Activated naive CD4-positive, alpha-beta T cell treated with anti-CD3 and anti-CD28 coated beads, Interleukin-2, amount 50 U/mL, for 24 hours (primary cell): ENCODE data around the gene TIMP4.

Experiments
- H3K27ac Mint-ChIP-seq: one replicate; pipeline ENCODE4 v1.8.0; 2021; ENCODE audit warnings: mild to moderate bottlenecking, mixed read lengths
- H3K27me3 Mint-ChIP-seq: one replicate; pipeline ENCODE4 v1.8.0; 2021; ENCODE audit warnings: mixed read lengths
- H3K36me3 Mint-ChIP-seq: one replicate; pipeline ENCODE4 v1.8.0; 2021; ENCODE audit warnings: mixed read lengths
- H3K4me1 Mint-ChIP-seq: one replicate; pipeline ENCODE4 v1.8.0; 2021; ENCODE audit warnings: mixed read lengths
- H3K4me3 Mint-ChIP-seq: one replicate; pipeline ENCODE4 v1.8.0; 2021; ENCODE audit warnings: mild to moderate bottlenecking, mixed read lengths
- H3K9me3 Mint-ChIP-seq: one replicate; pipeline ENCODE4 v1.8.0; 2021; ENCODE audit warnings: mixed read lengths

The TIMP4 gene

DNA sequence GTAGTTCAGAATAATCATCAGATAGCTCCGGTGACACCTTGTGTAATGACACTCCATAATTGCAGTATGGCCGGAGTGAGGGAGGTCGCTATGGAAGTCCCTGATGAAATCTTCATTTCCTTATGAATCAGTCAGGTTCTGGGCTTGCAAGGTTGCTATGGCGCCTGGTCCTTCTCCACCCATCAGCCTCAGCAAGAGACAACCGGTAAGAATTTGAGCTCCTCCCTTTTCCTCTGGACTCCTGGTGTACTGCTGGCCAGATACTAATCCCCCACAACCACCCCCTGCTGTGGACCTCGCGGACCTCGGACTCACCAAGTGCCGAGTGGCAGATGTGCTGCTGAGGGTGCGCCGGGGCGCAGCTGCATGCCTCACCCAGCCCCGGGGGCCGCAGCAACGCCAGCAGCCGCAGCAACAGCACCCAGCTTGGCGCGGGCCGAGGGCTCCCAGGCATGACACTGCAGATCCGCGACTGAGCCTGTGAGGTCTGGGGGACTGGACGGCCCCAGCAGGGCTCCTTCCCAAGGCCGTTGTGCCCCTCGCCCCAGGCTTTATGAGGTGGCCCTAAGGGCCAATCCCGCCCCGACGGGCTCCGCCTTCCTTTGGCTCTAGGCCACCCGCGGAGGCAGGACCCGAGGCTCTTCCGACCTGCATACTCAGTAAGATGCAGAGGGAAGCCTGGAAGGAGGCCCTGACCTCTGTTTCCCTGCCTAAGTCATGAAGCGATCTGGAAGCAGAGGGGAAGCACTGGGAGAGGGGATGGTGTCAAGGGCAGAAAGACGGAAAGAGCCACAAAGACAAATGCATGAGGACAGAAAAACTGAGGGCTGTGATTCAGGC lies at the start of gene TIMP4:
TSS of gene TIMP4 (minus strand) at position 526 of the 840 bp plus-strand sequence. CDS start at position 454, 72 bp downstream.
- peaks cover 9% of the 10 kb centered on the region for H3K27me3 Mint-ChIP-seq
- H3K4me1 Mint-ChIP-seq = peaks cover 4% of the 10 kb centered on the region
- no peaks in the 10 kb centered on the region for H3K9me3 Mint-ChIP-seq
- no peak within 1 kb of the TSS for H3K27ac Mint-ChIP-seq
- no peak within 1 kb of the TSS for H3K4me3 Mint-ChIP-seq
- no peaks in the 10 kb centered on the region for H3K36me3 Mint-ChIP-seq

DNA sequence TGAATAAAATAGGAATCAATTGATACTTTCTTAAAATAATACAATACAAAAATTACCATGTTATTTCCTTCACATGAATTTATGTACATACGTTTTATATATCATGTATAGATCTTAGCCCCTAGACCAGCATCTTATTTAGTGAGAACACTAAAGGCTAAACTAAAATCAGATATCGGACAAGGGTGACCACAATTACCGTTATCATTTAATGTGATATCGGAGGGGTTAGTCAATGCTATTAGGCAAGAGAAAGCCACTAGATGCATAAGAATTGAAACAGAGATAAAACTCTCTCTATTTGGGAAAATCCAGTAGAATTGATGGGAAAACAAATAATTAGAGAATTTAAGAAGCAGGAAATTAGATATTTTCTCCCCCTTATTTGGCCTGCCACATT lies 46.5 kb upstream of the TIMP4 start:
- no peak overlapping the region for H3K4me3 Mint-ChIP-seq
- H3K4me1 Mint-ChIP-seq = no peaks in the 10 kb centered on the region
- H3K9me3 Mint-ChIP-seq = peaks cover 4% of the 10 kb centered on the region
- no peaks in the 10 kb centered on the region for H3K36me3 Mint-ChIP-seq
- no peak overlapping the region for H3K27ac Mint-ChIP-seq
- peaks cover 5% of the 10 kb centered on the region for H3K27me3 Mint-ChIP-seq

DNA sequence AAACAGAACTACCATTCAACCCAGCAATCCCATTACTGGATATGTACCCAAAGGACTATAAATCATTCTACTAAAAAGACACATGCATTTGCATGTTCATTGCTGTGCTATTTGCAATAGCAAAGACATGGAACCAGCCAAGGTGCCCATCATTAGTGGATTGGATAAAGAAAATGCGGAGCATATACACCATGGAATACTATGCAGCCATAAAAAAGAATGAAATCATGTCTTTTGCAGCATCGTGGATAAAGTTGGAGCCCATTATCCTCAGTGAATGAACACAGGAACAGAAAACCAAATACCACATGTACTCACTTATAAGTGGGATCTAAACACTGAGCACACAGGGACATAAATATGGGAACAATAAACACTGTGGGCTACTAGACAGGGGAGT lies 43.1 kb upstream of the TIMP4 start:
- H3K27me3 Mint-ChIP-seq = peaks cover 2% of the 10 kb centered on the region
- no peak overlapping the region for H3K4me3 Mint-ChIP-seq
- H3K9me3 Mint-ChIP-seq = no peaks in the 10 kb centered on the region
- no peaks in the 10 kb centered on the region for H3K4me1 Mint-ChIP-seq
- no peak overlapping the region for H3K27ac Mint-ChIP-seq
- H3K36me3 Mint-ChIP-seq = no peaks in the 10 kb centered on the region

DNA sequence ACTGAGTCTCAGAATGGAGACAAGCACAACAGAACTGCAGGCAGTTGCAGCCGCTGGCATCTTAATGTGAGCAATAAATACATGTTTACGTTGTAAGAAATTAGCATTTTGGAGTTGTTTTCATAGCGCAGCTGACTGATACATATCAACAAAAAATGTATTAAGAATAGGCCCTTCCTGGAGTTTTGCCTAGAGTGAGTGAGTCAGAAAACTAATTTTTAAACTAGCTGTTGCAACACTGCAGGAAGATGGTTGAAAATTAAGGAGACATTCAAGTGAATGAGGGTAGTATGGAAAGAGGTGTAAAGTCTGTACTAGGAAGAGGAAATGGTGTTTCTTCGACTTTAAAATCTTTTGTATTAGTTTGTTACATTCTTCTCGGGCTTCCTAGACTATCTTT lies 39.6 kb upstream of the TIMP4 start:
- Mint-ChIP-seq H3K36me3 (no peaks in the 10 kb centered on the region), H3K4me1 (peaks cover 12% of the 10 kb centered on the region), H3K9me3 (no peaks in the 10 kb centered on the region), H3K27ac (no peak overlapping the region), H3K4me3 (no peak overlapping the region), H3K27me3 (peaks cover 2% of the 10 kb centered on the region)

DNA sequence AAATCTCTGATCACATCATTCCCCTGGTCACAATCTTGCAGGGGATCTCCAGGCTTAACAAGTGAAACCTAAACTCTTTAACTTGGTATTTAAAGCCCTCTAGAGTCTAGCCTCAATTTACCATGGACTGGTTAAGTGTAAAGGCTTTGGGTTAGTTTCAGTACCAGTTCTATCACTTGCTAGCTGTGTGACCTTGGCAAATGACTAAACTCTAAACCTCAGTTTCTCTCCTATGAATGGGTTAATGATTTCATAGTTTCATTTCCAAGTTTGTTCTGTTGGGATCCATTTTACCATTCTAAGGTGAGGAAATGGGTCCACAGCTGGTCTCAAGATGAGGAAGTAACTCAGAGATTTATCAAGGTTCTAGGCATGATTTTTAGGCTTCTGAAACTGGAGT lies 38.8 kb upstream of the TIMP4 start:
- no peak overlapping the region for H3K27ac Mint-ChIP-seq

DNA sequence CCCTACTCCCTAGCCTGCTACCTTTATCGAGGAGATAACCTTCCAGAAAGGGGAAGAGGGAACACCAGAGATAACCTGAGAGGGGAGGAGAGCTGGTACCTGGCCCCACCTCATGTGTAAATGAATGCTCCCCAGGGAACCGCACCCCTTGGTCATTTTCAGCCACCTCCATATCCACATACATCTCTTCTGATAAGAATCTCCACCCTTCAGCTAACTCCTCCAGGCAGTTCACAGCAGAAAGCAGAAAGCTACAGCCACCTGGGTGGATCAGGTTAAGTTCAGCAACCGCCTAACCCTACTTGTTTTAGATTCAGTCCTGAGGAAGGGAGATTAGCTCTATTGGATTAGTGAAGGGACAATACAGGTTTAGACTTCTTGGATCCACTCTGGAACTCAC lies 38.0 kb upstream of the TIMP4 start:
- Mint-ChIP-seq H3K4me3 (no peak overlapping the region), H3K27ac (no peak overlapping the region), H3K4me1 (peaks cover 12% of the 10 kb centered on the region), H3K27me3 (peaks cover 2% of the 10 kb centered on the region), H3K9me3 (no peaks in the 10 kb centered on the region), H3K36me3 (no peaks in the 10 kb centered on the region)

More for the DNA sequence above, 38.8 kb upstream of the TIMP4 start:
- no peaks in the 10 kb centered on the region for H3K9me3 Mint-ChIP-seq
- peaks cover 12% of the 10 kb centered on the region for H3K4me1 Mint-ChIP-seq
- no peaks in the 10 kb centered on the region for H3K36me3 Mint-ChIP-seq
- H3K4me3 Mint-ChIP-seq = no peak overlapping the region
- peaks cover 2% of the 10 kb centered on the region for H3K27me3 Mint-ChIP-seq

DNA sequence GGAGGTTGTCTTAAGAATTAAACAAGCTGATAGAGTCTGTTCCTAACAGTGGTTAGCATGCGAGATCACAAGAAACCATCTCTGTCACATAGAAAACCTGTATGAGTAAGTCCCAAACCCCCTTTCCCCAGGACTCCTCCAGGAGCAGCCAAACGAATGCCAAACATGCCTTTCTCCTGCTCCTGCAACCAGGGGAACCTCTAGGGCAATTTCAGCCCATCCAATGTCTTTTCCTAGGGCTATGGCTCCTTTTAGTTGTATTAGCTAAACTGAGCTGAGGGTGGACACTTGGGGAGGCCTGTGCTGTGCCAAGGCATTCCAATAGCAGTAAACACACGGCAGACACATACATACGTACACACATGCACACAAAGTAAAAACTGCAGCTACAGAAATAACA lies 36.5 kb upstream of the TIMP4 start:
- peaks cover 12% of the 10 kb centered on the region for H3K4me1 Mint-ChIP-seq
- H3K4me3 Mint-ChIP-seq = no peak overlapping the region
- H3K9me3 Mint-ChIP-seq = no peaks in the 10 kb centered on the region
- H3K36me3 Mint-ChIP-seq = no peaks in the 10 kb centered on the region
- H3K27me3 Mint-ChIP-seq = peaks cover 2% of the 10 kb centered on the region
- no peak overlapping the region for H3K27ac Mint-ChIP-seq

DNA sequence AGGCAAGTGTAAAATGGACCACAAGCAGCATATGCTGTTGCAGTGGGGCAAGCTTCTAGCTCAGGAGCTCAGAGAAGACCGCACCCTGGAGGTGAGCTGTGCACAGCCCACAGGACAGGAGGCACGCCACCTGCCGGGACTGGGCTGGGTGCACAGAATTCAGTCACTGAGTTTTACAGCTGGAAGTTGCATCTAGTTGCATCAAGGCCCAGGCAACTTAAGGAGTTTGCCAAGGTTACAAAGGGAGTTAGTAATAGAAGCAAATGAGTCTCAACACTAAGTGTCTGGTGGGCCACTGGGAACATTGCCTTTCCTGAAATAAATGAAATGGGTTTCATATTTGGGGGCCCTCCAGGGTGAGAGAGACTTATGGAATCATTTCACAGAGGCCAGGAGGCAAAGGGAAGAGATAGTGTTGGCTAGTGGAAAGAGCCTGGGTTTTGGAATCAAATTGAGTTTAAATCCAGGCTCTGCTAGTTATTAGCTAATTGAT lies 36.0 kb upstream of the TIMP4 start:
- H3K9me3 Mint-ChIP-seq = no peaks in the 10 kb centered on the region
- peak overlapping the region; percentile 53 for H3K27ac Mint-ChIP-seq
- H3K4me3 Mint-ChIP-seq = no peak overlapping the region
- peaks cover 12% of the 10 kb centered on the region for H3K4me1 Mint-ChIP-seq
- peaks cover 2% of the 10 kb centered on the region for H3K27me3 Mint-ChIP-seq
- H3K36me3 Mint-ChIP-seq = no peaks in the 10 kb centered on the region

DNA sequence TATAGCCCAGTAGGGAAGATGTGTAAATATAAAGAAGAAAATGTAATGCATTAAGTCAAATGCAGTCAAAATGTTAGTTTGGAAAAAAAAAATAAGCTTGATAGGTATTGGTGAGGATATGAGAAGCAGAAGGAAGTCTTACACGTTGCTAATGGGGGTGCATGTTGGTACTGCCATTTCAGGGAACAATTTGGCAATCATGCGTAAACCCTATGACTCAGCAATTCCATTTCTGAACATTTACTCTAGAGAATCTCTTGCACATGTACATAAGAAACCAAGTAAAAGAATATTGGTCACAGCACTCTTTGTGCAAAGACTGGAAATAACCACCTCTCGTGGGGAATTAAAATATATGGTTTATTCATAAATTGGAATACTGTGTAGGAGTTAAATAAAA lies 35.5 kb upstream of the TIMP4 start:
- no peaks in the 10 kb centered on the region for H3K9me3 Mint-ChIP-seq
- peaks cover 12% of the 10 kb centered on the region for H3K4me1 Mint-ChIP-seq
- no peak overlapping the region for H3K4me3 Mint-ChIP-seq
- peak overlapping the region; percentile 53 for H3K27ac Mint-ChIP-seq
- no peaks in the 10 kb centered on the region for H3K36me3 Mint-ChIP-seq
- H3K27me3 Mint-ChIP-seq = peaks cover 1% of the 10 kb centered on the region

DNA sequence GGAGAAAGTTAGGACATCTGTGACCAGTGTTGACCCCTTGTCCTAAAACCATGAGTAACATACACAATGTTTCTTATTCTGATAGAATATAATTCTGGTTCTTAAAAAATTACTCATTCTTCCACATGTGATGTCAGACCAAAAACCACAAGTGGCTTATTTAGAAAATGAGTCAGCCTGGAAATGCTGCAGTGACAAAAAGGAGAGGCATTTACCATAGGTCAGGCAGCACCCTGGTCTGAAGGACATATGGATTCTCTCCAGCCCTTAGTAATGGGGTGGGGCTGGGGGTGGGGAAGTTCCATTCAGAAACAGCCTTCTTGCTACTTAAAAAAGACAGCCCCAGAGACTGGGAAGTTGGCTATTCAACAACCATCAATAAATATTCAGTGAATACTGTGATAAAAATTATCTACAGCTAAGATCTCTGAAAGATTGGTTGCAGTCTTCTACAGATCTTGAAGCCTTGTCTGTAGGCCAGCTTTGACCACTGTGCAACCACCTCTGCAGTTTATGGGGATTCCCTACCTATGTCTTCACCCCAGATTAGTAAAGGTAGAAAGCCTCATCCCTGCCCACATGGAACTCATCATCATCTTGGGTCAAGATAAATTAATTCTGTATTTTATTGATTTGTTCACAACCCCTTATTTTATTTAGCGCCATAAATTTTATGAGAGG lies 34.9 kb upstream of the TIMP4 start:
- H3K4me1 Mint-ChIP-seq = peaks cover 12% of the 10 kb centered on the region
- H3K9me3 Mint-ChIP-seq = no peaks in the 10 kb centered on the region
- no peak overlapping the region for H3K4me3 Mint-ChIP-seq
- peak overlapping the region; percentile 53 for H3K27ac Mint-ChIP-seq
- H3K27me3 Mint-ChIP-seq = no peaks in the 10 kb centered on the region
- H3K36me3 Mint-ChIP-seq = no peaks in the 10 kb centered on the region

DNA sequence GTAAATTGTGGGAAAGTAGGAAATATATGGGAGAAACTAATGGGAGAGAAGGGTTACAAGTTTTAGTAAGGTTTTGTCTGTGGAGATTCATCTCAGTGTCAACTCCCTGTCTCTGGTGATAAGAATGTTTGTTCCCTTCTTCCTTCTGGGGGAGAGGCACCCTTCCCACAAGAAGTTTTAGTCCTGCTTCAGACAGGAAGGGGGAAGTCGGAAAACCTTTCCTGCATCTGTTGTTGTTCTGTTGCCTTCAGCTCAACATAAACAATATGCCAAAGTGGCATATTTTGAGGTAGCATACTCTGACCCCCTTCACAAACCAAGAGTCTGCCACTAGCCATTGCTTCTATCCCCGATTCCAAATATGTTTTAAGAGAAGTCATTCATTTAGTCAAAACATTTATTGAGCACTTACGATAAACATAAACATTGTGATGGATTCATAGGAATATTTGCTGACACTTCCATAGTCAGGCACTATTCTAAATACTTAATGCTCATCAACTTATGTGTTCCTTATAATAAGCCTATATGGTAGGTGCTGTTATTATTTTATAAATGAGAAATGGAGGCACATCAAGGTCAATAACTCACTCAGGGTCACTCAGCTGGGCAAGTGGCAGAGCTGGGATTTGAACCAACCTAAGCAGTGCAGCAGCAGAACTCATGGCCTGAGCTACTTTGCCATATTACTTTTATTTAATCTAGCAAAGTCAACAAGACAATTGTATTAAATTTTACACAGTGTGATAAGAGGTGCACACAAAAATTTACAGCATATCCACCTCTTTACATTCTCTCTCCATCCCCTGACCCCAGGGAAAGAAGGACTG lies 34.2 kb upstream of the TIMP4 start:
- H3K36me3 Mint-ChIP-seq = no peaks in the 10 kb centered on the region
- no peak overlapping the region for H3K27ac Mint-ChIP-seq
- H3K9me3 Mint-ChIP-seq = no peaks in the 10 kb centered on the region
- peaks cover 15% of the 10 kb centered on the region for H3K4me1 Mint-ChIP-seq
- H3K4me3 Mint-ChIP-seq = no peak overlapping the region
- H3K27me3 Mint-ChIP-seq = no peaks in the 10 kb centered on the region

DNA sequence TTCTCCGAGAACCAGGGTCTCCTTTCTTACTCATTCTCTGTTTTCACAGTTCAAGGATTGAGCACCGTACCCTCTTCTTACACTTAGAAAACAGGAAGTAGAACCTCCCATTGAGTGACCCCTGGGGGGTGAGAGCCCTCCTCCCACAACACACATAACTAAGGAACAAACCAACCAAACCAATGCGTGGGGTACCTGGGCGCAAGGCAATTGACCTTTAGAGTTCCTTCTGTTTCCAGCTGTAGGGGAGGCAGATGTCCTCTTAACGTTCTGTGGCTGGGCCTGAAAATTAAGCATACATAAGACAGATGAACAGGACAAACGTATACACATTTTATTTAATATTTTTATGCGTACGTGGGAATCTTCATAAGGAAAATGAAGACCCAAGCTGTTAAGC lies 33.5 kb upstream of the TIMP4 start:
- H3K27me3 Mint-ChIP-seq = no peaks in the 10 kb centered on the region
- H3K4me1 Mint-ChIP-seq = peaks cover 21% of the 10 kb centered on the region
- H3K36me3 Mint-ChIP-seq = no peaks in the 10 kb centered on the region
- H3K27ac Mint-ChIP-seq = peak overlapping the region; percentile 43
- no peak overlapping the region for H3K4me3 Mint-ChIP-seq
- H3K9me3 Mint-ChIP-seq = no peaks in the 10 kb centered on the region

DNA sequence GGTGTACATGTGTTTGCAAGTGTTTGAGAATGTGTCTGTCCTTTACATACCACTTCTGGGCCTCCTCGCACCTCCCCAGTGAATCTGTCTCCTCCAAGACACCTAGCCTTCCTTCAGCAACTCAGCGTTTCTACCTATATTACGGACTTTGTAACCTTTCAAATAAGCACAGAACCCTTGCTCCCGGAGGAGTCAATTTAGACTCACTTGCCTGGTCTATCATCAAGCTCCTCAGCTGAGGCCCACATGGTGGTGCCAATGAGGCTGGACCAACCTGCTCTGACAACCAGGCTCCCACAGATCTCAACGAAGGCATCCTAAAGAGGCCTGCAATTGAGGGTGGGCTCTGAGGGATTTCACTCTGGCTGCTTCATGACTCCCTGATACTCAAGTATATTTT lies 32.8 kb upstream of the TIMP4 start:
- no peaks in the 10 kb centered on the region for H3K27me3 Mint-ChIP-seq
- H3K4me3 Mint-ChIP-seq = no peak overlapping the region
- H3K36me3 Mint-ChIP-seq = no peaks in the 10 kb centered on the region
- no peak overlapping the region for H3K27ac Mint-ChIP-seq
- H3K9me3 Mint-ChIP-seq = no peaks in the 10 kb centered on the region
- H3K4me1 Mint-ChIP-seq = peaks cover 21% of the 10 kb centered on the region

DNA sequence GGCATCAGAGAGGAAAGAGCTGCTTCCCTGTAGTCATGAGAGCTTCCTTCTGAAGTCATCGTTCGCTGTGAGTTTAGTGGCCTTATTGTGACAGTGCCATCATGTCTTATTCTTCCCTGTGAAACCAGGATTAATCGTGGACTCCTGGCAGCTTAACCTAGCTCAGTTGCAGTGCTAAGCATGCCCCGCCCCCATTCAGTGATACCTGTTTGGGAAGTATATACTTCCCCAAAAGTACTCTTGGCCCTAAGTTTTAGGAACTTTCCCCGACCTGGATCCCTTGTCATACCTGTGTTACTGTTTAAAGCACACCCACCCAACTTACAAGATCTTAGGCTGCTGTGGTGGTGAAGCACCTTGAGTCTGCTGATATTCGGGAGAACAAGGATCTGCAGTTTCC lies 32.1 kb upstream of the TIMP4 start:
- no peak overlapping the region for H3K27ac Mint-ChIP-seq

DNA sequence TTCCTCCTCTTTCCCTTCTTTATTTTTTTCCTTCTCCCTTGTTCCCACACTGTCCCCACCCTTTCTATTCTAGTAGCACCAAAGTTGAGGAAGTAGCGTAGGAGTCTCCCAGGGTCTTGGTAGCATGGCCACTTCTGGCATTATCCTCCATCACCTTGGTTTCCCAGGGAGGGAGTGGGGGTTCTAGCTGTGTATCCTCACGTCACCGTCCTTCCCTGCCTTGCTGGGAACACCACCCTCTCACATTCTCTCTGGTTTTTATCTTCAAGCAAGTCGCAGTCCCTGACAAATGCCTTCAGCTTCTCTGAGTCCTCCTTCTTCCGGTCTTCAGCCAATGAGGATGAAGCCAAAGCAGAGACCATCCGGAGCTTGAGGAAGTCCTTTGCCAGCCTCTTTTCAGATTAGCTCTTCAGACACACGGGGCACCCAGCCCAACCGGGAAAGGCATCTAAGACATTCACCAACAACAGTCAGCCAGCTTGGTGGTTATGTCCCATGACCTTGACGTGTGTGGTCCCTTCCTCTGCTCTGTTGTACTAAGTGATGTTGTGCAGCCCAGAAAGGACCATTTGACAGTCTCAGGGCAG lies 31.6 kb upstream of the TIMP4 start:
- H3K27me3 Mint-ChIP-seq = no peaks in the 10 kb centered on the region
- H3K9me3 Mint-ChIP-seq = no peaks in the 10 kb centered on the region
- H3K4me1 Mint-ChIP-seq = peaks cover 21% of the 10 kb centered on the region
- no peaks in the 10 kb centered on the region for H3K36me3 Mint-ChIP-seq
- no peak overlapping the region for H3K4me3 Mint-ChIP-seq
- no peak overlapping the region for H3K27ac Mint-ChIP-seq

More for the DNA sequence above, 32.1 kb upstream of the TIMP4 start:
- H3K4me3 Mint-ChIP-seq = no peak overlapping the region
- peaks cover 21% of the 10 kb centered on the region for H3K4me1 Mint-ChIP-seq
- no peaks in the 10 kb centered on the region for H3K9me3 Mint-ChIP-seq
- H3K27me3 Mint-ChIP-seq = no peaks in the 10 kb centered on the region
- H3K36me3 Mint-ChIP-seq = no peaks in the 10 kb centered on the region
